GM18502 (cell line): Measurements from ENCODE around the gene ALK.

Source experiments
- ATAC-seq: cut with Tn5 transposase; IDR thresholded peaks from one replicate; pipeline ENCODE4 v1.9.1; 2021; ENCODE audit warnings: mild to moderate bottlenecking; ENCODE audit not compliant: unreplicated experiment, poor library complexity

Gene ALK

DNA sequence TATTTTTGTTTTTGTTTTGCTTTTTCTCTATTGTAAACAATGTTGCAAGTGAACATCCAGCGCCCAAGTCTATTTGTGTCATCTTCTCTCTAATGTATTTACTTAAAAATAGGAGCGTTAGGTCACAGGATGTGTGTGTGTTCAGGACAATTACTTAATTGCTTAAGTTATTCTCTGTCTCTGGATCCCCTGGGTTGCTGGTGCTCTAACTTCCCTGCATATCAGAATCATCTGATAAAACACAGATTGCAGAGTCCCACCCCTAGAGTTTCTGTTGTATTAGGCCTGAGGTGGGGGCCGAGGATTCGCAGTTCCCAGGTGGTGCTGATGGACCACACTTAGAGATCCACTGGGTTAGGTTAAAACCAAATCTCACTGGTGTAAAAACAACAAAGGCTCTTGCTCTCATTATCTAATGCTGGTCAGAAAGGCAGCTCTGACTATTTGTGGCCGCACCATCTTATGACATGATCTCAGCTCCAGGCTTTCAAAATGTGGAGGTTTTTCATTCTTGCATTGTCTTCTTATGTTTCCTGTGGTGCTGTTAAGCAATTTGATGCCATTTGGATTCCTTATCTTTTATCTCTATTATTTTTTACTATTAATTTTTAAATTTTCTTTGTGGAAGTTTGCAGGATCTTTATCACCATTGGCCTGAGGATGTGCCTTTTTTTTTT, 718.4 kb downstream of the ALK start:
- ATAC-seq: no peak

GRCh38 chr2:29201979-29202378, 719.4 kb downstream of the ALK start:
- ATAC-seq: no peak

DNA sequence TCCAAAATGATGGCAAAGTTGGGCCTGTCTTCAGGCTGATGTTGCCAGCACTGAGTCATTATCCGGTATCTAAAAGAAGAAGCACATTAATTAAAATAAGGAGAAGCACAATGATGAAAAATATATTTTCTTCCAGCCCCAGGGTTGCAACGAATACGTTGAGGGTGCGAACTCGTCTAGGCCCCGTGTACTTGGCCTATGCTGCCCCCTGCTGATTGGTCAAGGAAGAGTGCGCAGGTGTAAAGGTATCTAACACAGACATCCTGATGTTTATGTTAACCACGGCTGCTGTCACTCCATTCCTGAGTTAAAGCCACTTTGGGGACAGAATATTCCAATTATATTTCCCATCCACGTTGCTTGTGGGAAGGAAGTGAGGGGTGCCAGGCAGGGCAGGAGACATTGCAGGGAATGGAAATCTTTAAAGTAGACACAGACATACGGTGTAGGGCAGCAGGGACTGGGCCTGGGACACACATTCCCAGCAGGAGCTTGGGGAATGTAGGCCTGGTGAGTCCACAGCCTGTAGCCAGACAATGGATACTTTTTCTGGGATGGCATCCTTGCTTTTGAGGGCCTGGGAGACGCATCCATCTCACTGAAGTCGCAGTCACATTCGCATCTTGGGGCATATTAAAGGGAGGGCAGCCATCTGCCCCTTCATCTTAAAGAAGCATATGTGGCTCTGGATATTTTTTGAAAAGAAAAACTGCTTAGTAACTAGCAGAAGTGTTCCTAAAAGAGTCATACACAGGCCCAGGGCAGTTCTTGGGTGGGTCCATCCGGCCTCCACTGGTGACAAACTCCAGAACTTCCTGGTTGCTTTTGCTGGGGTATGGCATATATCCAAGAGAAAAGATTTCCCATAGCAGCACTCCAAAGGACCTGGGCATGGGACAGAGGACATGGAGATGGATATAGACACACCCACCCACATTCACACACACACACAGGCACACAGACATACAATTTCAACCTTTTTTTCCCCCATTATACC, 724.3 kb downstream of the ALK start:
- no peak for ATAC-seq

DNA sequence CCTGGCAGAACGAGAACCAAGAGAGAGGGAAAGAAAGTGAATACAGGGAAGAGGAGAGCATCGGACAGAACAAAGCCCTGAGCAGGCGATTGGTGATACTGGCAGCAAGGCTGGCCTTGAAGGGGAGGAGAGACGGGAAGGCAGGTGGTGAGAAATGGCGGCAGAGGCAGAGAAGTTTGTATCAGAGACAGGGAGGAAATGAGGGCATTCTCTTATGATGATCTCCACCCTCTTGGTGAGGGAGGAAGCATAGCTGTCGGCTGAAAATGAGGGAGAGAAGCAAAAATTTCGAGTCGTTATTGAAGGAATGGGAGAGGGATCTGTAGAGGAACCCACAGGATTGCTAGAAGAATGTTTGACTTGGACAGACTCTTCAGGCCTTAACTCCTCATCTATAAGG, 725.6 kb downstream of the ALK start:
- no peak for ATAC-seq

DNA sequence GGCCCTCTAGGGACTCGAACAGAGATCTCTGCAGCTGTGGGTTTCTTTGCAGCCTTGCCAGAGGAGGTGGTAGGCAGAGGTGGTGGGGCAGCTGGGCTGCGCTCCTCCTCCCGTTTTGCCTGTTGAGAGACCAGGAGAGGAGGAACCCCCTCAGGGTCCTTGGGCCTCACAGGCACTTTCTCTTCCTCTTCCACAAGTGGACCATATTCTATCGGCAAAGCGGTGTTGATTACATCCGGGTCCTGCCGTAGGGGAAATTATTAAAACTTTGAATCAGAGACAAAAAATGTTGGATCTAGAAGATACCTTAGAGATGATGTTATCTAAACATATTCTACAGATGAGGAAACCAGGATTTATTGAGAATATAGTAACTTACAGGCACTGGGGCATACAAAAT, 727.7 kb downstream of the ALK start:
- ATAC-seq: no peak

DNA sequence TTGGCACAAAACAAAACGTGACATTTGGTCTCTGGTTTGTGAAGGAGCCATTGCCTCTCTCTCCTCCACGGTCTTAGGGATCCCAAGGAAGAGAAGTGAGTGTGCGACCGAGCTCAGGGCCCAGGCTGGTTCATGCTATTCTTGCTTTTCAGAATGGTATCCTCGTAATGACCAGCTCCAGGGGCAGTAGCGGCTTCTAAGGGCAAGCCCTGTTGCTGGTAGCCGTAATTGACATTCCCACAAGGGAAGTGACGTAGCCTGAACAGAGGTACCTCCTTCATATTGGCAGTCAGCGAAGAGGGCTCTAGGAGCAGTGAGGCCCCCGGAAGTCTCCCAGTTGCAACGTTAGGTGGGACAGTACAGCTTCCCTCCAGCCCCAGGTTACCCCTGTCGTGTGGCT, 728.3 kb downstream of the ALK start:
- ATAC-seq: no peak

- no peak for ATAC-seq
These were observed 728.9 kb downstream of the ALK start for GRCh38 chr2:29192526-29192925.

DNA sequence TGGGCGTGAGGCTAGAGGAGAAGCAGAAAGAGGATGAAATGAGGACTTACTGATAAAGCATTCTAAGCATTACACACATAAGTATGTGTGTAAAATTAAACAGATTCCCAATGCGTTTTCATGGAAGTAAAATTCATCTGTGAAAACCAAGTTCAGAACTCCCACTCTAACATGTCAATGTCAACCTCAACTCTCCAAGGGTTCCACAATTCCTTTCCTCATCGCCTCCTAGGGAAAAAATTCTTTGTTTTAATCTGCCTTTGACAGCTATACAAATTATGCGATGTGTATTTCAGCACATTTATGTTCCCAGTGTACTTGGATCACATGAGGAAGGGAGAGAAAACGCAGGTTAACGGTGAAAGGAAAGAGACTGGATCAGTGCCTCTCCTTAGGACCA, 729.6 kb downstream of the ALK start:
- no peak for ATAC-seq

DNA sequence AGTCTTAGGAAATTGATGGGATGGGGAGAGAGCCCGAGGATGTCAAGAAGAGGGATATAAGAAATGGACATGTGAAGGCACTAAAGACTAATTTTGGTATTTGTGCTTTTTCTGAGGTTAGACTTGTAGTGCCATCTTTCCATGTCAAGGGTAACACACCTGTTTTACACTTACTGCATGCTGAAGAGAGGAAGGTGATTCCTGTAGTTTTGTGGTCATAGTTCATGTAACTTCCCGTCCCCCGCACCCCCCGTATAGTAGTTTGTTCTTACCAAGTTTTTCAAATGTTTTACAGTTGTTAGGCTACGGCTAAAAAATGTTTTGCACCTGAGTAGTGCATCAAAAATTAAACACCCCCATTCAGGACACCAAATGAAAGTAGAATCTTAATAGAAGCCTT, 732.3 kb downstream of the ALK start:
- ATAC-seq: no peak

DNA sequence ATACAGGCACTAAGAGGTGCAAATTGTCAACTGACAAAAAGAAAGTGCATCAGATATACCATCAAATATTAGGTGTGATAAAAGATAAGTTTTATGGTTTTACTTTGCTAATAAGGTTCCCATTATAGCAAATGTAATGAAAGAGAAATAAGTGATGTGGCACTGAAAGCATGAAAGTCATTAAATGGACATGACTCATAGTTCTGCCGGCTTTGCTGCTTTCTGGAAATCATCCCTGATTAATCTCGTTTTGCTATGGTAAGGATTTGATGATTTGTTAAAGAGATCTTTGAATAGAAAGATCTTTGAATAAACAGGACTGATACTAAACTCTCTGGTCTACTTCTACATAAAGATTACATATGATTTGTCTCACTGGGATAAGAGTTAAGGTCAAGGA, 733.5 kb downstream of the ALK start:
- no peak for ATAC-seq

- ATAC-seq: no peak
These were observed 734.6 kb downstream of the ALK start for GRCh38 chr2:29186817-29187216.

DNA sequence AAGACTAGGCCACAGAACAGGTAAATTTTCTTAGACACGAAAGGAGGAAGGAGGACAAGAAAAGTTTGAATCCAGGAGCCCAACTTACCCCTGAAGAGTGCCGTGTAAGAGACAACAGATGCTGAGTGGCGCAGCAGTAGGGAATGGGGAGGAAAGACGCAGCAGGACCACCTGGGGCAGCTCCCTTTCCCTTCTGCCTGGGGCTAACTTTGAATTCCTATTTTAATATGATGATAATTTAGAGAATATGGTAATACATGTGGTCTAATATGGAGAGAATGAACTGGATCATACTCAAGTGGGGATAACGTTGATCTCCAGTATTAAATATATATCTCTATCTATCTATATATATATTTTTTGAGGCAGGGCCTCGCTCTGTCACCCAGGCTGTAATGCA, 736.9 kb downstream of the ALK start:
- no peak for ATAC-seq

GRCh38 chr2:29182920-29183319, 738.5 kb downstream of the ALK start:
- no peak for ATAC-seq

GRCh38 chr2:29182334-29182733, 739.1 kb downstream of the ALK start:
- ATAC-seq: no peak

DNA sequence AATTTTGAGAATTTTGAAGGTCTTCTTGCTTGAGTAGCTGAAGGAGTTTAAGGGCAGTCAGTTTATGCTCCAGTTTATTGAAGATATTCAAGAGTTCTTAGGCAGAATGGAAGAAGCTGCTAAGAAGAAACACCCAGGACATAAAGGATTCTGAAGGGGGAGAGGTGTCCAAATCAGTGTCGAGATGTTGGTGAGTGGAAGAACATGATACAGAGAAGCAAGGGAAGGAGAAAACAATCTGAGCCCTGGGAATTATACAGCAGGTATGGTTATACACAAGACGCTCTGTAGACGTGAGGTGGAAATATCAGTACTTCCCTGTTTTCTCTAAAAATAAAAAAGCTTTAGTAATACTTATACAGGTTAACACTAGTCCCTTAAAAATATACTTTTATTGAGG, 746.0 kb downstream of the ALK start:
- ATAC-seq: no peak

DNA sequence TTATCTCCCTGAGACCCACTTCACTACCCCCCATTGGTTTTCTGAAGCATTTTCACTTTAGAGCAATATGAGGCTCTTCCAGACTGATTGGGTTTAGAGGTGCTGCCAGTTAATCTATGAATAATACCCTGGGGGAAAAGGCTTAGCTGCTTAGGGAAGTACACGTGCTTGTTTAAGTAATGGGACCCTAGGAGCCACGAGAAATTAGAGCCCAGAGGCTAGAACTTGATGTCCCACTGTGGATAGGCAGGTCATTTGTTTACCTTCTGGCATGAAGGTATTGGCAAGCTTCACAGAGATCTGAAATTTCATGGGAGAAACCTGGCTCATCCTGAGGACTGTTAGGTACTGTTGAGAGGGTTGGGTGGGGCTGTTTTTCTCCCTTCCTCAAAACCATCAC, 746.4 kb downstream of the ALK start:
- ATAC-seq: no peak

DNA sequence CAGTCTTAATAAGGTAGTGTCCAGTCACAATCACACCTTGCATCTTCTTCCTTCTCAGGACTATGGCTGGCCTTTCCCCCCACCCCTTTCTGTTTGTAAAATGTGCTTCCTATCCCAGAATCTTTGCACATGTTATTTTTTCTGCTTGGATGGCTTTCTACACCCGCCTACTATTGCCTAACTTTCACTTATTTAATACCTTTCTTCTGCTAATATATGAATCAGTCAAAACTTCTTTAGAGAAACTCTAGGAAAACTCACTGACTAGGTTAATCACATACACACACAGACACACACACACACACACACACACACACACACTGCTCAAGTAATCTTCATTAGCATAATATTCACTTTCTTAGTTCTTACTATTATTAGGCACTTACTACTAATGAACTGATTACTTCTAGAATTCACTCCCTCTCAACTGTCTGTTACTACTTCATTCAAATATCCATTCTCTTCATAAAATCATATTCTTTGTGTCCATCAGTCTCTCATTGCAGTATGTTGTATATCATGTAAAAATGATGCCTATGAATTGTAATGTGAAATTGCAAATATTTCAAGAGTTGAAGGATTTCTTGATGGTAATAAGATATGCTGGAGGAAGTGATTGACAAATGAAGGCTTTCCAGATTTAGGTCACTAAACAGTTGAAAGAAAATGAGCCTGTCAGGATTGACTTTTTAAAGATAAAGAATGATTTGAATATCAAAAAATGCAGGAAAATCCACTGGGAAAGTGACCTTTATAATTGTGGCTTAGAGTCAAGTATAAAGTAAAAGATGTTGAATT, 754.9 kb downstream of the ALK start:
- no peak for ATAC-seq

- ATAC-seq: no peak
These were observed 755.8 kb downstream of the ALK start for GRCh38 chr2:29165362-29166241.

DNA sequence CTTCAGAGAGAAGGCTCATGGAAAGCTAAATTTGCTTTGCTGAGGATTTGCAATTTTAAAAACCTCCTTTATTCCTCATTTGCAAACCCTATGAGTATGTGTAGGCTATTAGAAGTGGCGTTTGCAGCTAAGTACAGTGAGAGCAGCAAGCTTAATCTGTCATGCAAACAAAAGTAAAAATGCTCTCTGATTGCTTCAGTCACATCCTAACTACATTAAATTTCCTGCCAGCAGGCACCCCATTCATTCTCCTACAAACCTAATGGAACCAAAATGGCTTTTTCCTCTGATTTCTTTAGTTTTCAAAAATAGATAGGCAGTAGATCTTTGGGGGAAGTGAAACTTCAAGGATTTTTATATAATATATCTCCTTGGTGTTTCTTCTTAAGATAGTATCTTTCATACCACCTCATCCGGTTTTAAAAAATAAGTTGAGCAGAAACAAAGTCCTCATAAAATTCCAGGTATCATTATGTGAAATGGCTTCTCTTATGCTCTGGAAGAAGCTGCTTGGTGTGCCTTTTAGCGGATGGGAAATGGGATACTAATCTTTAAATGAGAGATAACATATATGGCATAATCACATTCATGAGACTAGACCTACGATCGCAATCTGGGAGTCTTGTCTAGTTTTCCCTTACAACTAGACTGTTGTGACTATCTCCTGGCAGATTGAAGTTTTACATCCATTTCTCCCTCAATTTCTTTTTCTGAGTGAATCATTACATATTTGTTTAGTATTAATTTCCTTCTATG, 757.1 kb downstream of the ALK start:
- ATAC-seq: no peak
